Sigmoid colon (tissue), 4 donors: ENCODE data around the gene PUM1.

Source experiments
- CTCF ChIP-seq, 4 experiments: fragments of 450-650 bp in 3 of 4; fragments of 200-600 bp in 1 of 4; IDR thresholded peaks; one replicate each; pipeline ENCODE4 v1.5.1; 2016 to 2019; ENCODE audit warnings: antibody characterized with exemption in 4 of 4, mild to moderate bottlenecking in 3 of 4, moderate library complexity in 2 of 4
- EP300 ChIP-seq, 4 donors: sonication (generic); formaldehyde crosslinking; IDR thresholded peaks; one replicate each; pipeline ENCODE4 v1.6.1; 2017; ENCODE audit warnings: antibody characterized with exemption in 4 of 4
- POLR2A ChIP-seq, 2 donors: fragments of 450-650 bp; IDR thresholded peaks; one replicate each; pipeline ENCODE4 v1.6.1; 2016; ENCODE audit warnings: antibody characterized with exemption in 2 of 2, mild to moderate bottlenecking in 2 of 2, moderate library complexity in 2 of 2
- POLR2AphosphoS5 ChIP-seq, 4 donors: sonication (generic); formaldehyde crosslinking; IDR thresholded peaks; one replicate each; pipeline ENCODE4 v1.6.1; 2017; ENCODE audit warnings: antibody characterized with exemption in 4 of 4

DNA sequence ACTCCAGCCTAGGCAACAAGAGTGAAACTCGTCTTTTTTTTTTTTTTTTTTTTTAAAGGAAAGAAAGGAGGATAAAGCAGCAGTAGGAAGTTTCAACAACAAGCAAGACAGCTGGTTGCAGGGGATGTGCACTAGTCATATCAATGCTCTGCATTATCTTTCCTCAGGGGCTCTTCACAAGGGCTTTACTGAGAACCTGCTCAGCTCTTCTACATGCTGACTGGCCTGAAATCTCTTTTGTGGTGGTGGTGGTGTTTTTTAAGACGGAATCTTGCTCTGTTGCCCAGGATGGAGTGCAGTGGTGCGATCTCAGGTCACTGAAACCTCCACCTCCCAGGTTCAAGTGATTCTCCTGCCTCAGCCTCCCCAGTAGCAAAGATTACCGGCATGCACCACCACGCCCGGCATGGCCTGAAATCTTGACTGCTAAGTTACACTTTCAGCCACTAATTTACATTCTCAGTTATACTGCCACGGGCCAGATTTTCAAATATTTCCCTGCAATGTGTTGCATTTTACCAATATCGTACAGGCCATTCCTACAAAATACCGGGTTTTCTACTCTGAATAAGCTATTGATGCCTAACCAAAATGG, 68.0 kb downstream of the PUM1 start:
- TF ChIP-seq CTCF (IDR thresholded peaks at IDR 0.05): no peak
- TF ChIP-seq POLR2A (IDR thresholded peaks at IDR 0.05): no peak
- TF ChIP-seq EP300 (IDR thresholded peaks at IDR 0.05): no peak
- no peak for TF ChIP-seq POLR2AphosphoS5 (IDR thresholded peaks at IDR 0.05)
